CD4-positive, alpha-beta T cell treated with Interferon alpha-2 for 1 hour (primary cell): Measurements from ENCODE around the gene MUC13.
"Not testable (repeated sequence)": the region's sequence is repeated elsewhere in the genome, so short reads cannot be mapped to it uniquely, and the experiment has no call there.

Experiments used
- DNase-seq, 2 donors: peaks; one replicate each; pipeline ENCODE4 v3.0.0-alpha.2; 2020 to 2022

The MUC13 gene

GRCh38 chr3:124934577-124934976, at the start of gene MUC13:
Gene MUC13, minus strand, starts transcription at chr3:124934751. Its CDS starts 39 bp downstream, at chr3:124934712.
- no peak for DNase-seq

- DNase-seq, result no peak
These were observed 48.3 kb upstream of the MUC13 start for GRCh38 chr3:124982855-124983254.

- no peak for DNase-seq
These were observed 46.9 kb upstream of the MUC13 start for GRCh38 chr3:124981472-124981871.

- DNase-seq, result no peak
These were observed 44.1 kb upstream of the MUC13 start for GRCh38 chr3:124978627-124979026.

GRCh38 chr3:124976383-124976782, 41.8 kb upstream of the MUC13 start:
- no peak for DNase-seq

- no peak for DNase-seq
These were observed 40.1 kb upstream of the MUC13 start for GRCh38 chr3:124974691-124975090.

- DNase-seq, result no peak
These were observed 38.7 kb upstream of the MUC13 start for GRCh38 chr3:124973290-124973689.

- DNase-seq, result no peak
These were observed 37.9 kb upstream of the MUC13 start for GRCh38 chr3:124972457-124972856.

- DNase-seq, result no peak
These were observed 35.6 kb upstream of the MUC13 start for GRCh38 chr3:124969963-124970722.

GRCh38 chr3:124969190-124969589, 34.6 kb upstream of the MUC13 start:
- DNase-seq, result no peak

GRCh38 chr3:124967964-124968363, 33.4 kb upstream of the MUC13 start:
- no peak for DNase-seq

- no peak for DNase-seq
These were observed 32.2 kb upstream of the MUC13 start for GRCh38 chr3:124966521-124967445.

- DNase-seq, result no peak
These were observed 30.9 kb upstream of the MUC13 start for GRCh38 chr3:124965413-124965812.

GRCh38 chr3:124964387-124964786, 29.8 kb upstream of the MUC13 start:
- DNase-seq, result no peak

- no peak for DNase-seq
These were observed 29.2 kb upstream of the MUC13 start for GRCh38 chr3:124963755-124964154.

GRCh38 chr3:124962403-124962940, 27.9 kb upstream of the MUC13 start:
- DNase-seq, result no peak

GRCh38 chr3:124960698-124961097, 26.1 kb upstream of the MUC13 start:
- no peak for DNase-seq

GRCh38 chr3:124960105-124960504, 25.6 kb upstream of the MUC13 start:
- no peak for DNase-seq

- not testable (repeated sequence) for DNase-seq
These were observed 23.4 kb upstream of the MUC13 start for GRCh38 chr3:124957951-124958350.

GRCh38 chr3:124952282-124952855, 17.8 kb upstream of the MUC13 start:
- DNase-seq, result no peak

GRCh38 chr3:124951511-124952281, 17.1 kb upstream of the MUC13 start:
- DNase-seq, result no peak

- no peak for DNase-seq
These were observed 15.5 kb upstream of the MUC13 start for GRCh38 chr3:124950026-124950425.
